ENCODE data around the gene LTBP2.

Gene LTBP2

DNA sequence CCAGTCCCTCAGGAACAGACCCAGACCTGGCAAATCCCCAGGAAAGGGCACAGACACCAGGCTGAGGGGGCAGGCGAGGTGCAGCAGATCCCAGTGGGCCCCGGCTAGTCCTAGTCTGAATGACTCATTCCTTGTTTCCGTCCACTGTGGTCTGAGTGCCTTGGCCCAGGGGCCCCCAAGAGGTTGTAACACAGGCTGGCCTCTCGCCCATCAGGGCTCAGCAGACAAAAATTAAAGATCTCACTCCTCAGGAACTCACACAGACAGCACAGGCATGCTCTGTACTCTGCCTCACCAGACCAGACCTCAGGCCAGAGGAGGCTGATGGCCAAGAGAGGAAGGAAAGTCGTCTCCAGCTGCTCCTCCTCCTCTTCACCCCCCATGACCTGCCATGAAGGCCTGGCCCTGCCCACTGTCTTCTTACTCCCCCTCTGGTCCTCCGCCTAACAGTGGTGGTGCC lies 7.7 kb upstream of the LTBP2 start:
- POLR2A ChIA-PET = interaction anchor here (0.9 kb wide), 1 partner anchor 138 kb away, joined by 3 read pairs; no protein-coding TSS in a partner anchor

DNA sequence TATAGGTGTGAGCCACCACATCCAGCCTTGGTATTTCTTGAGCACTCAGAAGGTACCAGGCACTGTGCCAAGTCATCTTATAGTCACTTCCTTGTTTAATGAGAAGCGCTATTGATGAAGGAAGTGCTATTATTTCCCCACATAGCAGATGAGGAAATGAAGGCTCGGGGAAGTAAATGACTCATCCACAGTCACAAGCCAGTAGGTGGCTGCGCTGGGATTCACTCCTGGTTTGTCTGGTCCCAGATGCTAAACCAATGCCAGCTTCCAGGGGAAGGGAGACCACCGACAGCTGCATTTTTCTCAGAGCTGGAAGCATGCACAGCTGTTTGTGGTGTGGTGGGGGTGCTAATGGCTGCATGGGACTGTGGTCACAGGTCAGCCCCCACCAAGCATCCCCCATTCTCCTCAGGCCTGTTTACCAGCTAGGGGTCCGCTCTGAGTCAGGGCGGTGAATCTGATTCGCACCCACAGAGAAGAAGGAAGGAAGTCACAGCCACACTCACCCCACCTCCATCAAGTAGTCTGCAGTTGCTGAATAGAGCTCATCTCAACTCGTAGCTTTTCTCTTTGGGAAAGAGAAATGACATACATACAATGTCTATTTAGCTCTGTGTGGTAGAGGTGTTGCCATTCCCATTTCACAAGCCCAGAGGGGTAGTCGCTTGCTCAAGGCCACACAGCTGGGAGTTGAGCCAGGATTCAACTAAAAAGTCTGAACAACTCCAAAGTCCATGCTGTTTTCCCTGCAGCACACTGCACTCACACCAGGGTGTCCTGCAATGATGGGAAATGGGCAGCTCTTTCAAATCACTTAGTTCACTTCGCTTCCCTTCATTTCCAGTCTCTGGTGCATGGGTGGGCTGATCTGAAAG lies 6.3 kb upstream of the LTBP2 start:
- Histone ChIP-seq H3K4me1 (ENCODE audit: control insufficient read depth, insufficient read depth, low read length) (no peaks in the 10 kb centered on the region; the same call in 1 of the 2 replicates), H3K4me3 (ENCODE audit: low read depth, low read length) (no peak overlapping the region), H3K9me3 (ENCODE audit: control insufficient read depth, insufficient read depth, low read depth, low read length) (no peaks in the 10 kb centered on the region), H3K27ac (ENCODE audit: extremely low read depth, low read depth, low read length) (no peak overlapping the region), H3K36me3 (ENCODE audit: control insufficient read depth in 2 of 2, insufficient read depth in 1 of 2, low read length in 2 of 2) (no peaks in the 10 kb centered on the region)
- ChIA-PET CTCF (interaction anchor here (0.7 to 4.4 kb wide), 3 partner anchors 9 to 117 kb away, joined by 3 to 29 read pairs (median 3); no protein-coding TSS in a partner anchor), POLR2A (interaction anchor here (0.6 kb wide), 1 partner anchor 15 kb away, joined by 3 read pairs; no protein-coding TSS in a partner anchor)
- TF ChIP-seq, protein P1, sequence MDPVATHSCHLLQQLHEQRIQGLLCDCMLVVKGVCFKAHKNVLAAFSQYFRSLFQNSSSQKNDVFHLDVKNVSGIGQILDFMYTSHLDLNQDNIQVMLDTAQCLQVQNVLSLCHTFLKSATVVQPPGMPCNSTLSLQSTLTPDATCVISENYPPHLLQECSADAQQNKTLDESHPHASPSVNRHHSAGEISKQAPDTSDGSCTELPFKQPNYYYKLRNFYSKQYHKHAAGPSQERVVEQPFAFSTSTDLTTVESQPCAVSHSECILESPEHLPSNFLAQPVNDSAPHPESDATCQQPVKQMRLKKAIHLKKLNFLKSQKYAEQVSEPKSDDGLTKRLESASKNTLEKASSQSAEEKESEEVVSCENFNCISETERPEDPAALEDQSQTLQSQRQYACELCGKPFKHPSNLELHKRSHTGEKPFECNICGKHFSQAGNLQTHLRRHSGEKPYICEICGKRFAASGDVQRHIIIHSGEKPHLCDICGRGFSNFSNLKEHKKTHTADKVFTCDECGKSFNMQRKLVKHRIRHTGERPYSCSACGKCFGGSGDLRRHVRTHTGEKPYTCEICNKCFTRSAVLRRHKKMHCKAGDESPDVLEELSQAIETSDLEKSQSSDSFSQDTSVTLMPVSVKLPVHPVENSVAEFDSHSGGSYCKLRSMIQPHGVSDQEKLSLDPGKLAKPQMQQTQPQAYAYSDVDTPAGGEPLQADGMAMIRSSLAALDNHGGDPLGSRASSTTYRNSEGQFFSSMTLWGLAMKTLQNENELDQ (tag by site-specific recombination; IDR thresholded peaks at IDR 0.05; ENCODE audit: low read depth) = no peak
- TF ChIP-seq HOXD13 (CRISPR knock-in tag; IDR thresholded peaks at IDR 0.05; ENCODE audit: borderline replicate concordance) = no peak
- TF ChIP-seq BCL11B (tag by site-specific recombination; IDR thresholded peaks at IDR 0.05; ENCODE audit: low read depth) = no peak
- no peak for TF ChIP-seq HOXC10 (CRISPR knock-in tag; IDR thresholded peaks at IDR 0.05)
- TF ChIP-seq, protein P2, sequence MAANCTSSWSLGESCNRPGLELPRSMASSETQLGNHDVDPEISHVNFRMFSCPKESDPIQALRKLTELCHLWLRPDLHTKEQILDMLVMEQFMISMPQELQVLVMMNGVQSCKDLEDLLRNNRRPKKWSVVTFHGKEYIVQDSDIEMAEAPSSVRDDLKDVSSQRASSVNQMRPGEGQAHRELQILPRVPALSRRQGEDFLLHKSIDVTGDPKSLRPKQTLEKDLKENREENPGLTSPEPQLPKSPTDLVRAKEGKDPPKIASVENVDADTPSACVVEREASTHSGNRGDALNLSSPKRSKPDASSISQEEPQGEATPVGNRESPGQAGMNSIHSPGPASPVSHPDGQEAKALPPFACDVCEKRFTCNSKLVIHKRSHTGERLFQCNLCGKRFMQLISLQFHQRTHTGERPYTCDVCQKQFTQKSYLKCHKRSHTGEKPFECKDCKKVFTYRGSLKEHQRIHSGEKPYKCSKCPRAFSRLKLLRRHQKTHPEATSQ (tag by site-specific recombination; IDR thresholded peaks at IDR 0.05) = no peak
- TF ChIP-seq GLI2 (tag by site-specific recombination; IDR thresholded peaks at IDR 0.05; ENCODE audit: borderline replicate concordance, low read depth) = no peak
- no peak for TF ChIP-seq KLF9 (tag by site-specific recombination; IDR thresholded peaks at IDR 0.05; ENCODE audit: low read depth)
- TF ChIP-seq ZNF585B (tag by site-specific recombination; IDR thresholded peaks at IDR 0.05) = no peak
- TF ChIP-seq, protein P3, sequence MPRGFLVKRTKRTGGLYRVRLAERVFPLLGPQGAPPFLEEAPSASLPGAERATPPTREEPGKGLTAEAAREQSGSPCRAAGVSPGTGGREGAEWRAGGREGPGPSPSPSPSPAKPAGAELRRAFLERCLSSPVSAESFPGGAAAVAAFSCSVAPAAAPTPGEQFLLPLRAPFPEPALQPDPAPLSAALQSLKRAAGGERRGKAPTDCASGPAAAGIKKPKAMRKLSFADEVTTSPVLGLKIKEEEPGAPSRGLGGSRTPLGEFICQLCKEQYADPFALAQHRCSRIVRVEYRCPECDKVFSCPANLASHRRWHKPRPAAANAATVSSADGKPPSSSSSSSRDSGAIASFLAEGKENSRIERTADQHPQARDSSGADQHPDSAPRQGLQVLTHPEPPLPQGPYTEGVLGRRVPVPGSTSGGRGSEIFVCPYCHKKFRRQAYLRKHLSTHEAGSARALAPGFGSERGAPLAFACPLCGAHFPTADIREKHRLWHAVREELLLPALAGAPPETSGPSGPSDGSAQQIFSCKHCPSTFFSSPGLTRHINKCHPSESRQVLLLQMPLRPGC (tag by site-specific recombination; IDR thresholded peaks at IDR 0.05) = no peak

More for the DNA sequence above, 7.7 kb upstream of the LTBP2 start:
- TF ChIP-seq ZNF837 (tag by site-specific recombination; IDR thresholded peaks at IDR 0.05) (no peak), ZNF341 (tag by site-specific recombination; IDR thresholded peaks at IDR 0.05; ENCODE audit: low read depth) (no peak), ZNF266 (tag by site-specific recombination; IDR thresholded peaks at IDR 0.05; ENCODE audit: low read depth) (no peak), ZSCAN23 (tag by site-specific recombination; IDR thresholded peaks at IDR 0.05) (no peak), ZNF248 (tag by site-specific recombination; IDR thresholded peaks at IDR 0.05) (no peak), ZNF560 (tag by site-specific recombination; IDR thresholded peaks at IDR 0.05; ENCODE audit: borderline replicate concordance) (no peak), ZNF366 (tag by site-specific recombination; conservative IDR thresholded peaks at IDR 0.05) (no peak), ZNF571 (tag by site-specific recombination; IDR thresholded peaks at IDR 0.05) (no peak), GLIS2 (tag by site-specific recombination; IDR thresholded peaks at IDR 0.05) (peak; percentile 19; the same call in 1 of the 2 replicates), ZFP69B (tag by site-specific recombination; IDR thresholded peaks at IDR 0.05) (peak; percentile 67; the same call in 1 of the 2 replicates), ZNF558 (tag by site-specific recombination; IDR thresholded peaks at IDR 0.05) (no peak), ZNF114 (tag by site-specific recombination; IDR thresholded peaks at IDR 0.05) (no peak), GFI1B (tag by site-specific recombination; IDR thresholded peaks at IDR 0.05) (no peak), GLIS1 (tag by site-specific recombination; IDR thresholded peaks at IDR 0.05) (no peak), ZNF621 (tag by site-specific recombination; IDR thresholded peaks at IDR 0.05) (no peak)
- TF ChIP-seq, protein P4, sequence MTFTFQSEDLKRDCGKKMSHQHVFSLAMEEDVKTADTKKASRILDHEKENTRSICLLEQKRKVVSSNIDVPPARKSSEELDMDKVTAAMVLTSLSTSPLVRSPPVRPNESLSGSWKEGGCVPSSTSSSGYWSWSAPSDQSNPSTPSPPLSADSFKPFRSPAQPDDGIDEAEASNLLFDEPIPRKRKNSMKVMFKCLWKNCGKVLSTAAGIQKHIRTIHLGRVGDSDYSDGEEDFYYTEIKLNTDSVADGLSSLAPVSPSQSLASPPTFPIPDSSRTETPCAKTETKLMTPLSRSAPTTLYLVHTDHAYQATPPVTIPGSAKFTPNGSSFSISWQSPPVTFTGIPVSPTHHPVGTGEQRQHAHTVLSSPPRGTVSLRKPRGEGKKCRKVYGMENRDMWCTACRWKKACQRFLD (tag by site-specific recombination; IDR thresholded peaks at IDR 0.05) = no peak
- TF ChIP-seq, protein P5, sequence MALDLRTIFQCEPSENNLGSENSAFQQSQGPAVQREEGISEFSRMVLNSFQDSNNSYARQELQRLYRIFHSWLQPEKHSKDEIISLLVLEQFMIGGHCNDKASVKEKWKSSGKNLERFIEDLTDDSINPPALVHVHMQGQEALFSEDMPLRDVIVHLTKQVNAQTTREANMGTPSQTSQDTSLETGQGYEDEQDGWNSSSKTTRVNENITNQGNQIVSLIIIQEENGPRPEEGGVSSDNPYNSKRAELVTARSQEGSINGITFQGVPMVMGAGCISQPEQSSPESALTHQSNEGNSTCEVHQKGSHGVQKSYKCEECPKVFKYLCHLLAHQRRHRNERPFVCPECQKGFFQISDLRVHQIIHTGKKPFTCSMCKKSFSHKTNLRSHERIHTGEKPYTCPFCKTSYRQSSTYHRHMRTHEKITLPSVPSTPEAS (tag by site-specific recombination; IDR thresholded peaks at IDR 0.05) = no peak
- TF ChIP-seq, protein P6, sequence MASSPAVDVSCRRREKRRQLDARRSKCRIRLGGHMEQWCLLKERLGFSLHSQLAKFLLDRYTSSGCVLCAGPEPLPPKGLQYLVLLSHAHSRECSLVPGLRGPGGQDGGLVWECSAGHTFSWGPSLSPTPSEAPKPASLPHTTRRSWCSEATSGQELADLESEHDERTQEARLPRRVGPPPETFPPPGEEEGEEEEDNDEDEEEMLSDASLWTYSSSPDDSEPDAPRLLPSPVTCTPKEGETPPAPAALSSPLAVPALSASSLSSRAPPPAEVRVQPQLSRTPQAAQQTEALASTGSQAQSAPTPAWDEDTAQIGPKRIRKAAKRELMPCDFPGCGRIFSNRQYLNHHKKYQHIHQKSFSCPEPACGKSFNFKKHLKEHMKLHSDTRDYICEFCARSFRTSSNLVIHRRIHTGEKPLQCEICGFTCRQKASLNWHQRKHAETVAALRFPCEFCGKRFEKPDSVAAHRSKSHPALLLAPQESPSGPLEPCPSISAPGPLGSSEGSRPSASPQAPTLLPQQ (tag by site-specific recombination; IDR thresholded peaks at IDR 0.05) = peak; percentile 78
- TF ChIP-seq, protein P7, sequence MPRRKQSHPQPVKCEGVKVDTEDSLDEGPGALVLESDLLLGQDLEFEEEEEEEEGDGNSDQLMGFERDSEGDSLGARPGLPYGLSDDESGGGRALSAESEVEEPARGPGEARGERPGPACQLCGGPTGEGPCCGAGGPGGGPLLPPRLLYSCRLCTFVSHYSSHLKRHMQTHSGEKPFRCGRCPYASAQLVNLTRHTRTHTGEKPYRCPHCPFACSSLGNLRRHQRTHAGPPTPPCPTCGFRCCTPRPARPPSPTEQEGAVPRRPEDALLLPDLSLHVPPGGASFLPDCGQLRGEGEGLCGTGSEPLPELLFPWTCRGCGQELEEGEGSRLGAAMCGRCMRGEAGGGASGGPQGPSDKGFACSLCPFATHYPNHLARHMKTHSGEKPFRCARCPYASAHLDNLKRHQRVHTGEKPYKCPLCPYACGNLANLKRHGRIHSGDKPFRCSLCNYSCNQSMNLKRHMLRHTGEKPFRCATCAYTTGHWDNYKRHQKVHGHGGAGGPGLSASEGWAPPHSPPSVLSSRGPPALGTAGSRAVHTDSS (tag by site-specific recombination; IDR thresholded peaks at IDR 0.05) = no peak
- Histone ChIP-seq H3K9me3 (ENCODE audit: control insufficient read depth, insufficient read depth, low read depth, low read length) (no peaks in the 10 kb centered on the region), H3K4me1 (ENCODE audit: control insufficient read depth, insufficient read depth, low read length) (no peaks in the 10 kb centered on the region; the same call in 1 of the 2 replicates), H3K27ac (ENCODE audit: extremely low read depth, low read depth, low read length) (no peak overlapping the region), H3K36me3 (ENCODE audit: control insufficient read depth in 2 of 2, insufficient read depth in 1 of 2, low read length in 2 of 2) (no peaks in the 10 kb centered on the region), H3K4me3 (ENCODE audit: low read depth, low read length) (no peak overlapping the region)
- CTCF ChIA-PET = interaction anchor here (4.4 kb wide), 1 partner anchor 10 kb away, joined by 29 read pairs; no protein-coding TSS in a partner anchor
